Psoas muscle (tissue), 8 donors: ENCODE results near the gene GPR142. TPM values are rescaled to one million over a fixed set of nuclear protein-coding genes. Genes with fewer than 3 reads are reported as not detected.
A peak's percentile ranks its signal among the peaks of the same experiment; 100 is the strongest.

ENCODE experiments used
- ATAC-seq, 4 donors: fragments of 200-7000 bp; cut with Tn5 transposase; one replicate each; pipeline ENCODE4 v1.9.1; 2020; ENCODE audit warnings: moderate library complexity in 3 of 4, mild to moderate bottlenecking in 2 of 4
- DNase-seq, 2 donors: peaks; one replicate each; pipeline ENCODE4 v3.0.0-alpha.2; 2020
- H3K27ac ChIP-seq: fragments of 200-600 bp; one replicate; pipeline ENCODE4 v1.8.0; 2022
- H3K27me3 ChIP-seq, 3 donors: fragments of 200-600 bp in 1 of 3; one replicate each; pipeline versions ENCODE4 v1.6.1 to v1.8.0; 2013 to 2022; ENCODE audit warnings: low read length in 2 of 3, mild to moderate bottlenecking in 2 of 3, moderate library complexity in 1 of 3; ENCODE audit not compliant: insufficient read depth in 3 of 3
- H3K36me3 ChIP-seq, 2 donors: fragments of 200-600 bp in 1 of 2; one replicate each; pipeline versions ENCODE4 v1.6.1 to v1.8.0; 2013 to 2022; ENCODE audit warnings: low read depth in 1 of 2, mild to moderate bottlenecking in 1 of 2, moderate library complexity in 1 of 2; ENCODE audit not compliant: insufficient read depth in 1 of 2
- H3K4me1 ChIP-seq: fragments of 200-600 bp; one replicate; pipeline ENCODE4 v1.8.0; 2022
- H3K4me3 ChIP-seq: fragments of 200-600 bp; one replicate; pipeline ENCODE4 v1.8.0; 2022; ENCODE audit warnings: mild to moderate bottlenecking
- H3K9me3 ChIP-seq: fragments of 200-600 bp; one replicate; pipeline ENCODE4 v1.8.0; 2022
- WGBS, 3 donors: extraction: QIAGEN DNeasy Blood & Tissue Kit; methylation state at CpG; one replicate each; pipeline versions ENCODE4 v1.1.6 to v1.1.7; 2013; 5-methylcytosine and 5-hydroxymethylcytosine counted together
- intact Hi-C, 2 donors: fragments of 100-400 bp; cut with DNase I; formaldehyde crosslinking; loops; one replicate each; pipeline versions ENCODE4 v1.11.0 to v1.14.2; 2022
- polyA plus RNA-seq, 3 donors: library from polyadenylated mRNA; stranded (reverse); fragments of 200-250 nt; gene quantifications; one replicate each; pipeline ENCODE4 v1.2.3, GENCODE V29; 2013
- total RNA-seq, 4 donors: library from RNA; stranded (reverse); fragmentation: NEBNext Ultra II Directional in 2 of 4; extraction: Animal tissue kit (Norgen Biotek cat#: 25700) in 2 of 4; gene quantifications; one replicate each; pipeline versions ENCODE4 v1.2.1 to v1.2.4, GENCODE V29; 2021 to 2023
- TF ChIP-seq, protein P1 (sequence below): fragments of 200-600 bp; IDR thresholded peaks from one replicate; pipeline ENCODE4 v1.8.0; 2022; ENCODE audit warnings: antibody characterized with exemption
- donor health status: healthy with polysubstance abuse.
- donor health status: DM: no; HTN: no; CAD: no; lungs with moderate emphysema.
- donor health status: Bipolar disorder and iron deficiency.
- donor health status: healthy.
- donor health status: DM: yes; HTN: yes; CAD: no.
- donor health status: DM: no; HTN: no; CAD: no.
- donor health status: DM: no; HTN: no; CAD: no.
- donor health status: DM: yes; HTN: yes; CAD: no.

Gene GPR142
- total and polyA plus RNA-seq, 7 donors: not detected

DNA sequence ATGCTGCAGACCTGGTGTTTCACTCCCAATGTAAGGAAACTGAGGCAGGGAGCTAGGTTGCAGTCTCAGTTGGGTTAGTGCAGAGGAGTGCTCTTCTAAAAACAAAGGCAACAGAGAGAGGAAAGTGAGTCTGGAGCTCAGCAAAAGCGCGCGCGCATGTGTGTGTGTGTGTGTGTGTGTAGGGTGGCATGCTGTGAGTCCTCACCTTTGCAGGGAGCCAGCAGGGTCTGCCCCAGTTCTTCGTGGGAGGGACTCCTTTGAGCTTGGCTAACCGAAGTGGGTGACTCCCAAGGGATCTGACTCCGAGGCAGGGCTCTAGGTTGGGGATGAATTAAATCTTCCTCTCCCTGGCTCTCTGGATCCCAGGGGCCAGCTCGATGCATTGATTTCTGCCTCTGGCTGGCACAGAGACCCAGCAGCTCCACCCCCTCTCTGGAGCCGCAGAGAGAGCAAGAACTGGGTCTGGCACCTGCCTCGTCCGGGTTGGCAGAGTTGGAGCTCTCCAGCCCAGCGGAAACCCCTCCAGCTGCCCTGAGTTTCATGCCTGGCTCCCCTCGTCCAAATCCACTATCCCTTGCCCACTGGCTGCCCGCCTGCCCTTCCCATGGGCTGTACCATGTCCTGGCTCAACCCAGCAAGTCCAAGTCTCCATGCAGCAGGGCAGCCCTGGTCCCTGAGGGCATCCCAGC lies 4.4 kb upstream of the GPR142 start:
- no peaks in the 10 kb centered on the region for H3K4me1 ChIP-seq
- H3K36me3 ChIP-seq: no peaks in the 10 kb centered on the region
- H3K4me3 ChIP-seq: no peak overlapping the region
- WGBS, 3 donors: 23 to 32% (median 27%) methylated on average over 13 to 14 of the region's 14 CpGs
- H3K27ac ChIP-seq: no peak overlapping the region
- TF ChIP-seq, protein P1, sequence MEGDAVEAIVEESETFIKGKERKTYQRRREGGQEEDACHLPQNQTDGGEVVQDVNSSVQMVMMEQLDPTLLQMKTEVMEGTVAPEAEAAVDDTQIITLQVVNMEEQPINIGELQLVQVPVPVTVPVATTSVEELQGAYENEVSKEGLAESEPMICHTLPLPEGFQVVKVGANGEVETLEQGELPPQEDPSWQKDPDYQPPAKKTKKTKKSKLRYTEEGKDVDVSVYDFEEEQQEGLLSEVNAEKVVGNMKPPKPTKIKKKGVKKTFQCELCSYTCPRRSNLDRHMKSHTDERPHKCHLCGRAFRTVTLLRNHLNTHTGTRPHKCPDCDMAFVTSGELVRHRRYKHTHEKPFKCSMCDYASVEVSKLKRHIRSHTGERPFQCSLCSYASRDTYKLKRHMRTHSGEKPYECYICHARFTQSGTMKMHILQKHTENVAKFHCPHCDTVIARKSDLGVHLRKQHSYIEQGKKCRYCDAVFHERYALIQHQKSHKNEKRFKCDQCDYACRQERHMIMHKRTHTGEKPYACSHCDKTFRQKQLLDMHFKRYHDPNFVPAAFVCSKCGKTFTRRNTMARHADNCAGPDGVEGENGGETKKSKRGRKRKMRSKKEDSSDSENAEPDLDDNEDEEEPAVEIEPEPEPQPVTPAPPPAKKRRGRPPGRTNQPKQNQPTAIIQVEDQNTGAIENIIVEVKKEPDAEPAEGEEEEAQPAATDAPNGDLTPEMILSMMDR: no peak
- intact Hi-C loops: loop anchor here (5.0 to 10.0 kb wide), 3 partner anchors 66 to 151 kb away; partner anchors contain the start of gene TTYH2 (in 2 of the 2)
- peaks cover 0 to 34% (median 4%) of the 10 kb centered on the region in 3 donors for H3K27me3 ChIP-seq
- ATAC-seq (no peak), DNase-seq (no peak)
- no peaks in the 10 kb centered on the region for H3K9me3 ChIP-seq

DNA sequence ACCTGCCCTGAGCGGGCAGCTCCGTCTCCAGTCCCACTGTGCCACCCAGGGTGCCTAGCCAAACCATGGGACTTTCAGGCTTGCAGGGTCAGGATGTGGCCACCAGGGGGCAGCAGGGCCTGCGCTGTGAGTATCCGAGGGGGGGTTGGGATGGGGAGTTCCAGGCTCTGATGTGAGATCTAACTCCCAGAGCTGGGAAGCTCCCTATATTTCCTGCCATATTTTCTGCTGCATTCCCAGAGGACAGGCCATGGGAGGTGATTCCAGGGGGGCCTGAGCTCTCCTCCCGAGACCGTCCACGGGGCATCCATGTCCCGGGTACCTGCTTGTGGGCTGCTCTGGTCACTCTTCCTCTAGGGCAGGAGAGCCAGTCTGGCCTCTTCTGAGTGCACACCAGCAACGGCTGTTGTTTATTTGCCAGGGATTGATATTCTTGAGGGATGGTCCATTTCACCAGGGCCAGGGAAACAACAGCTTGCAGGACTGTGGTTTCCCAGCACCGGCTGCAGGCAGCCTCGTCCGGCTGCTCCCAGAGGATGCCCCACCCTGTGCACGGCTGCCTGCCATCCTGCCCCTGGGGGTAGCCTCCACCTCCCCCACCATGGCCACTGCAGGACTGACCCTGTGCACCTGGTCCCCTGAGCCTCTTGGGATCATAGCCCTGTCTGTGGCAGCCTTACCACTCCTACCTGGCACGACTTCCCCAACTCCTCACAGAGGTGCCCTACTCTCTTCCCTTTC lies 1.2 kb downstream of the GPR142 start:
- H3K4me3 ChIP-seq: no peak overlapping the region
- no peak overlapping the region for H3K27ac ChIP-seq
- ATAC-seq: peak; percentile 83 to 96 (median 91)
- WGBS, 3 donors: 24 to 28% (median 27%) methylated on average over 14 of the region's 14 CpGs
- DNase-seq: peak; percentile 73 to 87
- H3K4me1 ChIP-seq: no peaks in the 10 kb centered on the region
- TF ChIP-seq, protein P1: peak; percentile 89
- H3K27me3 ChIP-seq: no peaks in the 10 kb centered on the region
- no peaks in the 10 kb centered on the region for H3K36me3 ChIP-seq
- intact Hi-C loops: loop anchor here (2.0 to 10.0 kb wide), 5 partner anchors 124 to 234 kb away; partner anchors contain the start of gene TTYH2 (in 1 of the 2)
- no peaks in the 10 kb centered on the region for H3K9me3 ChIP-seq

DNA sequence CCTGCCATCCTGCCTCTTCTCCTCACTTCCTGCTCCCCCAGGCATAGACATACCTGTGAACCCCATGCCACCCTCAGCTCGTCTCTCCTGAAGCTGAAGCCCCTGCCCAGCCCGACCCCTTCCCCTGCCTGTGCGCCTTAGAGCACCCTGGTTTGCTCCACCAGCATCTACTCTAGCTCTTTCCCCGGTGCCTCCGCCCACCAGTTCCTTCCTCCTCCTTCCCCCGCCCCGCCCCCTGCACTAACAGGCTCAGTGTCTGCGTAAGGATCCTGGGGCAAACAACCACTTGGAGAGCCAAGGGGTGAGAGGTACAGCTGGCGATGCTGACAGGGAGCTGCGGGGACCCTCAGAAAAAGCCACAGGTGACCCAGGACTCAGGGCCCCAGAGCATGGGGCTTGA lies 1.9 kb downstream of the GPR142 start:
- 64 to 71% (median 68%) methylated on average over 10 of the region's 10 CpGs for WGBS, 3 donors
- no peaks in the 10 kb centered on the region for H3K36me3 ChIP-seq
- TF ChIP-seq, protein P1: no peak
- H3K27ac ChIP-seq: no peak overlapping the region
- H3K4me1 ChIP-seq: no peaks in the 10 kb centered on the region
- DNase-seq (peak in 1 of 2 donors; percentile 61), ATAC-seq (no peak)
- H3K9me3 ChIP-seq: no peaks in the 10 kb centered on the region
- no peaks in the 10 kb centered on the region for H3K27me3 ChIP-seq
- H3K4me3 ChIP-seq: no peak overlapping the region
- intact Hi-C loops: loop anchor here (2.0 to 10.0 kb wide), 5 partner anchors 123 to 233 kb away; partner anchors contain the start of gene TTYH2 (in 1 of the 2)

DNA sequence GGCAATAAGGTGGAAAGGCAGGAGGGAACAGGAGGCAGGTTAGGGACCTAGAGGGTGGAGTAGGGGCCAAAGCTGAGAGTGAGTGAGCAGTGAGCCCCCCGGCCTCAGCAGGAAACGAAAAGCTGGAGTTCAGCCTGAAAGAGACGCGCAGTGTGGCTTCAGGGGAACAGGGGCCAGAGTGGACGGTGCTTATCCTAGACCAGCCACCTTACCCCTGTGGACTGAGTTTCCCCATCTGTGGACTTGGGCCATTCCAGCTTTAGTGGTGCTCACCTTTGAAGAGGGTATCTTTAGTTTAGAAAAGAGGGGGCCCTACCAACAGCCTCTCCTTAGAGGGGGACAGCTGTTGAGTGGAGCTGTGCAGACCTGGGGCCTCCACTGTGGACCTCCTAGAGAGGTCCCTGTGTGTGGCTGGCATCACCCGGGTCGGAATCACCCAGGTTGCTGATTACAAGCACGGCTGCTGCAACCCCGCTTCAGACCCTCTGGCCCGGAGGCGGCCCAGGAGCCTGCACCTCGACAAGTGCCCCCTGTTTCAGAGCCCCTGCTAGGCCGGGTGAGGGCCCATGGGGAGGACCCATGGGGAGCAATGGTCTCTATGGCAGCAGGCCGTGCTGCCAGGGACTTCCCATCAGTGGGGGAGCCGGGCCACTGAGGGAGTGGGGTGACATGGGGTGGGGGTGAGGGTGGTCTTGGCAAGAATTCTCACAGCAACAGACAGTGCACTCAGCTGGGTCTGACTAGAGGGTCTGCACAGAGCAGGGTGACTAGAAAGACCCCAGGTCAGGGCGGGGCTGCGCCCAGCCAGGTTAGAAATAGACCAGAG lies 2.6 kb downstream of the GPR142 start:
- Histone ChIP-seq H3K27ac (no peak overlapping the region), H3K27me3 (no peaks in the 10 kb centered on the region), H3K4me1 (no peaks in the 10 kb centered on the region), H3K36me3 (no peaks in the 10 kb centered on the region), H3K9me3 (no peaks in the 10 kb centered on the region), H3K4me3 (no peak overlapping the region)
- WGBS, 3 donors: 93 to 94% (median 93%) methylated on average over 17 of the region's 17 CpGs
- DNase-seq: no peak
- ATAC-seq: no peak
- intact Hi-C loops: loop anchor here (2.0 to 10.0 kb wide), 5 partner anchors 122 to 232 kb away; partner anchors contain the start of gene TTYH2 (in 1 of the 2)
- TF ChIP-seq, protein P1: no peak
